H9 (cell line): ENCODE measurements around the gene SC5D. TPM values are rescaled to one million over a fixed set of nuclear protein-coding genes. Genes with fewer than 3 reads are reported as not detected.

ENCODE experiments used
- DNase-seq: peaks from one replicate; pipeline ENCODE4 v3.0.0-alpha.2; 2017
- H2AFZ ChIP-seq: one replicate; pipeline ENCODE4 v1.6.1; 2013; ENCODE audit warnings: mild to moderate bottlenecking, low read length, control low read depth, moderate library complexity
- H2AK5ac ChIP-seq: 2 replicates; pipeline ENCODE4 v1.6.1; 2013; ENCODE audit warnings: low read length, control low read depth, mixed read lengths; ENCODE audit not compliant: insufficient read length
- H2BK120ac ChIP-seq: one replicate; pipeline ENCODE4 v1.6.1; 2013; ENCODE audit warnings: low read depth, mild to moderate bottlenecking, low read length, control low read depth, inconsistent platforms; ENCODE audit not compliant: poor library complexity, severe bottlenecking
- H2BK12ac ChIP-seq: 2 replicates; pipeline ENCODE4 v1.6.1; 2013; ENCODE audit warnings: low read length, control low read depth, mixed read lengths, low read depth; ENCODE audit not compliant: insufficient read length
- H2BK15ac ChIP-seq: 2 replicates; pipeline ENCODE4 v1.6.1; 2013; ENCODE audit warnings: low read depth, low read length, control low read depth
- H2BK20ac ChIP-seq: one replicate; pipeline ENCODE4 v1.6.1; 2013; ENCODE audit warnings: low read depth, mild to moderate bottlenecking, low read length, control low read depth, inconsistent platforms; ENCODE audit not compliant: poor library complexity, severe bottlenecking
- H2BK5ac ChIP-seq: 2 replicates; pipeline ENCODE4 v1.6.1; 2013; ENCODE audit warnings: low read length, control low read depth, mixed read lengths; ENCODE audit not compliant: insufficient read length
- H3K14ac ChIP-seq: 2 replicates; pipeline ENCODE4 v1.6.1; 2013; ENCODE audit warnings: low read length, control low read depth; ENCODE audit not compliant: insufficient read depth
- H3K18ac ChIP-seq: 2 replicates; pipeline ENCODE4 v1.6.1; 2013; ENCODE audit warnings: low read depth, mild to moderate bottlenecking, mixed read lengths, low read length, control low read depth; ENCODE audit not compliant: insufficient read length
- H3K23ac ChIP-seq: 2 replicates; pipeline ENCODE4 v1.6.1; 2013; ENCODE audit warnings: low read length, control low read depth, mixed read lengths, low read depth; ENCODE audit not compliant: insufficient read length
- H3K23me2 ChIP-seq: 2 replicates; pipeline ENCODE4 v1.6.1; 2013; ENCODE audit warnings: low read depth, mild to moderate bottlenecking, mixed read lengths, low read length, control low read depth; ENCODE audit not compliant: insufficient read length, poor library complexity, severe bottlenecking
- H3K27ac ChIP-seq: 2 replicates; pipeline ENCODE4 v1.5.1; 2013; ENCODE audit warnings: low read length, control low read depth, mixed read lengths, low read depth; ENCODE audit not compliant: insufficient read length
- H3K27me3 ChIP-seq: 2 replicates; pipeline ENCODE4 v1.6.1; 2013; ENCODE audit warnings: low read length, control low read depth, inconsistent platforms; ENCODE audit not compliant: insufficient read depth
- H3K4ac ChIP-seq: 2 replicates; pipeline ENCODE4 v1.6.1; 2013; ENCODE audit warnings: low read depth, mild to moderate bottlenecking, control low read depth, inconsistent platforms, low read length, moderate library complexity
- H3K4me1 ChIP-seq: 2 replicates; pipeline ENCODE4 v1.6.1; 2013; ENCODE audit warnings: low read length, control low read depth, inconsistent platforms; ENCODE audit not compliant: insufficient read depth
- H3K4me2 ChIP-seq: 2 replicates; pipeline ENCODE4 v1.6.1; 2013; ENCODE audit warnings: low read length, control low read depth, mixed read lengths; ENCODE audit not compliant: insufficient read length, insufficient read depth
- H3K56ac ChIP-seq: 2 replicates; pipeline ENCODE4 v1.6.1; 2013; ENCODE audit warnings: low read depth, mild to moderate bottlenecking, mixed read lengths, low read length, control low read depth; ENCODE audit not compliant: insufficient read length
- H3K79me1 ChIP-seq: 2 replicates; pipeline ENCODE4 v1.6.1; 2013; ENCODE audit warnings: low read depth, mild to moderate bottlenecking, moderate library complexity, low read length, control low read depth, inconsistent platforms; ENCODE audit not compliant: insufficient read depth, poor library complexity, severe bottlenecking
- H3K79me2 ChIP-seq: 2 replicates; pipeline ENCODE4 v1.6.1; 2013; ENCODE audit warnings: low read length, control low read depth, inconsistent platforms; ENCODE audit not compliant: insufficient read depth
- H3K9ac ChIP-seq: 2 replicates; pipeline ENCODE4 v1.6.1; 2013; ENCODE audit warnings: low read length, control low read depth, mixed read lengths; ENCODE audit not compliant: insufficient read length; ENCODE audit errors: extremely low read depth
- H3K9me3 ChIP-seq: one replicate; pipeline ENCODE4 v1.6.1; 2013; ENCODE audit warnings: low read depth, low read length, inconsistent platforms; ENCODE audit not compliant: control insufficient read depth
- H3T11ph ChIP-seq: one replicate; pipeline ENCODE4 v1.6.1; 2013; ENCODE audit warnings: mild to moderate bottlenecking, low read length, control low read depth, inconsistent platforms
- H4K20me1 ChIP-seq: one replicate; pipeline ENCODE4 v1.6.1; 2013; ENCODE audit not compliant: control insufficient read depth, insufficient read length, insufficient read depth
- H4K5ac ChIP-seq: 2 replicates; pipeline ENCODE4 v1.6.1; 2013; ENCODE audit warnings: low read depth, mild to moderate bottlenecking, mixed read lengths, low read length, control low read depth; ENCODE audit not compliant: insufficient read length
- H4K8ac ChIP-seq: replicated peaks from 2 replicates; pipeline ENCODE4 v1.6.1; 2013; ENCODE audit warnings: low read length, control low read depth, mixed read lengths, low read depth; ENCODE audit not compliant: insufficient read length
- H4K91ac ChIP-seq: 2 replicates; pipeline ENCODE4 v1.6.1; 2013; ENCODE audit warnings: low read depth, mild to moderate bottlenecking, moderate library complexity, mixed read lengths, low read length, control low read depth; ENCODE audit not compliant: insufficient read length
- H3K27ac Mint-ChIP-seq, 3 experiments: 2 replicates in 2 of 3; 3 replicates in 1 of 3; pipeline ENCODE4 v1.8.0; 2020 to 2021; ENCODE audit warnings: mixed read lengths in 3 of 3, mild to moderate bottlenecking in 1 of 3, moderate library complexity in 1 of 3
- H3K27me3 Mint-ChIP-seq: 2 replicates; pipeline ENCODE4 v1.8.0; 2021; ENCODE audit warnings: low read depth, mild to moderate bottlenecking, moderate library complexity, mixed read lengths
- H3K36me3 Mint-ChIP-seq, 3 experiments: 2 replicates in 2 of 3; 3 replicates in 1 of 3; pipeline ENCODE4 v1.8.0; 2020 to 2021; ENCODE audit warnings: low read depth in 3 of 3, mixed read lengths in 3 of 3; ENCODE audit not compliant: insufficient read depth in 1 of 3
- H3K4me1 Mint-ChIP-seq, 2 experiments: 2 replicates each; pipeline ENCODE4 v1.8.0; 2020; ENCODE audit warnings: mixed read lengths in 2 of 2
- H3K4me3 Mint-ChIP-seq, 2 experiments: 2 replicates in 1 of 2; 3 replicates in 1 of 2; pipeline ENCODE4 v1.8.0; 2020 to 2021; ENCODE audit warnings: mild to moderate bottlenecking in 2 of 2, mixed read lengths in 2 of 2, moderate library complexity in 1 of 2
- H3K9me3 Mint-ChIP-seq, 2 experiments: 2 replicates in 1 of 2; 3 replicates in 1 of 2; pipeline ENCODE4 v1.8.0; 2020; ENCODE audit warnings: mild to moderate bottlenecking in 2 of 2, mixed read lengths in 2 of 2, moderate library complexity in 1 of 2
- CTCF ChIP-seq: fragments of 200-600 bp; sonication (generic); conservative IDR thresholded peaks from 3 replicates; pipeline ENCODE4 v1.8.0; 2021; ENCODE audit warnings: antibody characterized with exemption, mild to moderate bottlenecking
- WGBS: extraction: QIAGEN DNeasy Blood & Tissue Kit; methylation state at CpG from one replicate; pipeline ENCODE4 v1.1.7; 2013; ENCODE audit warnings: missing lambda C conversion rate, low lambda C conversion rate, mixed read lengths; ENCODE audit not compliant: insufficient read length; ENCODE audit errors: extremely low coverage; 5-methylcytosine and 5-hydroxymethylcytosine counted together
- total RNA-seq: library from RNA; stranded (reverse); gene quantifications from 2 replicates; pipeline ENCODE4 v1.2.1, GENCODE V29; 2021

The SC5D gene
- total RNA-seq, 1 experiment from 2014 or later, result 92.0 TPM

- no peak overlapping the region for H4K91ac ChIP-seq
- H2AK5ac ChIP-seq, result no peak overlapping the region
- no peak overlapping the region for H3K27ac Mint-ChIP-seq
- H3K4ac ChIP-seq, result no peak overlapping the region
- no peak overlapping the region for H3K9ac ChIP-seq
- no peak overlapping the region for H2BK5ac ChIP-seq
- no peaks in the 10 kb centered on the region for H3K79me1 ChIP-seq
- DNase-seq, result no peak
- H3K14ac ChIP-seq, result no peak overlapping the region
- no peak overlapping the region for H2BK20ac ChIP-seq
- no peak for TF ChIP-seq CTCF
- H4K5ac ChIP-seq, result no peak overlapping the region
- H4K20me1 ChIP-seq, result no peaks in the 10 kb centered on the region
- H3K27me3 ChIP-seq, result no peaks in the 10 kb centered on the region
- no peak overlapping the region for H2BK120ac ChIP-seq
- no peaks in the 10 kb centered on the region for H3K9me3 ChIP-seq
- H3K23me2 ChIP-seq, result no peaks in the 10 kb centered on the region
- H3K18ac ChIP-seq, result no peak overlapping the region
- no peaks in the 10 kb centered on the region for H3K79me2 ChIP-seq
- peaks cover 5 to 31% (median 14%) of the 10 kb centered on the region in 3 experiments; a peak in 5 of 7 replicates for H3K36me3 Mint-ChIP-seq
- H2BK15ac ChIP-seq, result no peak overlapping the region
- H3K23ac ChIP-seq, result no peak overlapping the region
- H4K8ac ChIP-seq, result no peak overlapping the region
- WGBS, result no CpG with 5 or more reads among the region's 4 CpGs
- no peak overlapping the region for H2BK12ac ChIP-seq
- peaks cover 14 to 28% of the 10 kb centered on the region in 2 experiments for H3K9me3 Mint-ChIP-seq
- H3T11ph ChIP-seq, result no peak overlapping the region
- no peak overlapping the region for H3K4me2 ChIP-seq
- no peak overlapping the region for H2AFZ ChIP-seq
- H3K56ac ChIP-seq, result no peak overlapping the region
- H3K4me1 ChIP-seq, result no peaks in the 10 kb centered on the region
- H3K27ac ChIP-seq, result no peak overlapping the region
- no peak overlapping the region for H3K4me3 Mint-ChIP-seq
- H3K4me1 Mint-ChIP-seq, result peaks cover 8 to 14% of the 10 kb centered on the region in 2 experiments
- peaks cover 4% of the 10 kb centered on the region; the same call in 1 of the 2 replicates for H3K27me3 Mint-ChIP-seq
These were observed 9.6 kb upstream of the SC5D start for GRCh38 chr11:121282886-121283502.
